Activated gamma-delta T cell treated with Interleukin-2 at 50 U/mL for 16 hours (primary cell): ENCODE results near the gene ECHS1.
"Not testable (repeated sequence)": the region's sequence is repeated elsewhere in the genome, so short reads cannot be mapped to it uniquely, and the experiment has no call there.

Experiments used
- DNase-seq: peaks from one replicate; pipeline ENCODE4 v3.0.0-alpha.2; 2020

The ECHS1 gene

DNA sequence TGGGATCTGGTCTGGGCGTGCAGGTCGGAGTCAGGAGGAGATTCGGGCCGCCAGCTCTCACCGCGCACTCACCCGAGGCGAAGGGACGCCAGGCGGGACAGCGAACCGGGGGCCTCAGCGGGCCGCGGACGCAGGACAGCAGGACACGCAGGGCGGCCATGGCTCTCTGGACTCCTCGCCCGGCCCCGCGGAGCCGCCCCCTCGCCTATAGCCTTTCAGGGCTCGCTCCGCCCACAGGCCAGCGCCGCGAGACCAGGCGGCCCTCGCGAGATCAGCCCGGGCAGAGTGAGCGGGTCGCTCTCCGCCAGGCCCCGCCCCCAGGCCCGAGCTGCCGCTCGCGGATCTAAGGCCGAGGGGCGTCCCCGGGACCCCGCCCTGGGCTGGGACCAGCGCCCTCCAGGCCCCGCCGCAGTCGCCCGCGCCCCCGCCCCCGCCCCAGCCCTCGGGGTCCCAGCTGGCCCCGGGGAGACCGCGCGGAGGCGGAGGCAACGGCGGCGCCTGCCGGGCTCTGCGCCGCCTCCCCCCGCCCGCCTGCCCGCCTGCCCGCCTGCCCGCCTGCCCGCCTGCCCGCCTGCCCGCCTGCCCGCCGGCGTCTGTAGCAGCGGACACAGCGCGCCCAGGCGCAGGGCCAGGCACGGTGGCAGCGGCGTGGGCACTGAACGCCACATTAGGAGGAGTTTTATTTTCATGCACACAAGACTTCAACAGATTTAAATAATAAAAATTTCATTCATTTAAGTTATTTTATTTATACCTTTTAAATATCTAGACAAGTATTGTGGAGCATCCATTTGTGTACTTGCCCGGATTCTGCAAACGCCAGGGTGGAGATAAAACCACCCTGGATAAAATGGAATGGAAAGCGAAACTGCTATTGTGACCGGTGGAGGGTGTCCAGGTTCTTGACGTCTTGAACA lies at the start of gene ECHS1:
Gene ECHS1 (minus strand): TSS at position 181 of the 917 bp plus-strand sequence. CDS start 21 bp downstream, at position 160.
- peak; percentile 92 for DNase-seq

- no peak for DNase-seq
Measured at GRCh38 chr10:133422223-133422806, 49.2 kb upstream of the ECHS1 start.

- DNase-seq: no peak
Measured at GRCh38 chr10:133421336-133422222, 48.4 kb upstream of the ECHS1 start.

- no peak for DNase-seq
Measured at GRCh38 chr10:133420579-133420978, 47.4 kb upstream of the ECHS1 start.

- no peak for DNase-seq
Measured at GRCh38 chr10:133420028-133420427, 46.9 kb upstream of the ECHS1 start.

DNA sequence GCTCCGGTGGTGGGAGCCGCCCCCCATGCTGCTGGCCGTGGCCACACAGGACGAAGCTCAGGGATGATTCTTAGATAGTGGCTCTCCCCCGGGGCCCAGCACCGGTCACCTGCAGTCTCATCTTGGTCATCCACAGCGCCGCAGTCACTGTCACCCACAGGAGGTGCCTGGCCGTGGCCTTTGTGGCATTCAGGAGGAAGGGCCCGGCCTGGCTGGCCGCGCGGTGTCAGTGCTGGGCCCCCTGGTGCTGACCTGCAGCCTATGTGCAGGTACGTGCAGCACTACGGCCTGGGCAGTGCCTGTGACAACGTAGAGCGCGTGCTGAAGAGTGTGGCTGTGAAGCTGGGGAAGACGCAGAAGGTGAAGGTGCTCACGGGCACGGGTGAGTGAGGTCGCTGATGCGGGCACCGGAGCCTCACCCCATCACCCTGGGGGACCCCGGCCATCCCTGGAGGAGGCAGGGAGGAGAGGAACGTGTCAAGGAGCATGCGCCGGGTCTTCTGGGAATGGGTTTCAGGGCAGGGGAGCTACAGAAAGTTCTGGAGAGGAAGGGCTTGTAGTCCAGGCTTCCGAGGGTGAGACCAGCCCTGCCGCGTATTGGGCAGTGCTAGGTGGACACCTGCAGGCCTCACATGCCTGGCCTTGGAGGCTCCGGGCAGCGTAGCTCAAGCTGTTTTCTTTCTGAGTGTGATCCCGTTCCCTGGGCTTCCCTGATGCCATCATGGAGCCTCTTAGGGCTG lies 46.2 kb upstream of the ECHS1 start:
- no peak for DNase-seq

GRCh38 chr10:133418289-133418993 lies 45.3 kb upstream of the ECHS1 start:
- no peak for DNase-seq

DNA sequence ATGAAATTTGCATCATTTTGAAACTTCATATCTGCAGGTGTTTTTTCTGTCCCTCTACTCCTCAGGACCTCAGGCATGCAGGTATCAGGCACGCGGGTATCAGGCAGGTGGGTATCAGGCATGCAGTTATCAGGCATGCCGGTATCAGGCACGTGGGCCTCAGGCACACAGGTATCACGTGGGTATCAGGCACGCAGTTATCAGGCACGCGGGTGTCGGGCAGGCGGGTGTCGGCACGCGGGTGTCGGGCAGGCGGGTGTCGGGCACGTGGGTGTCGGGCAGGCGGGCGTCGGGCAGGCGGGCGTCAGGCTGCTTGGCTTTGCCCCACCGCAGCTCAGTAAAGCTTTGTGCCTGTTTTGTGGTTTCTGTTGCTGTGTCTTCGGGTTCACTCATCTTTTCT lies 42.6 kb upstream of the ECHS1 start:
- DNase-seq: no peak

- DNase-seq: not testable (repeated sequence)
Measured at GRCh38 chr10:133414401-133414800, 41.2 kb upstream of the ECHS1 start.

GRCh38 chr10:133412381-133412711 lies 39.2 kb upstream of the ECHS1 start:
- no peak for DNase-seq

- no peak for DNase-seq
Measured at GRCh38 chr10:133411523-133412380, 38.6 kb upstream of the ECHS1 start.

DNA sequence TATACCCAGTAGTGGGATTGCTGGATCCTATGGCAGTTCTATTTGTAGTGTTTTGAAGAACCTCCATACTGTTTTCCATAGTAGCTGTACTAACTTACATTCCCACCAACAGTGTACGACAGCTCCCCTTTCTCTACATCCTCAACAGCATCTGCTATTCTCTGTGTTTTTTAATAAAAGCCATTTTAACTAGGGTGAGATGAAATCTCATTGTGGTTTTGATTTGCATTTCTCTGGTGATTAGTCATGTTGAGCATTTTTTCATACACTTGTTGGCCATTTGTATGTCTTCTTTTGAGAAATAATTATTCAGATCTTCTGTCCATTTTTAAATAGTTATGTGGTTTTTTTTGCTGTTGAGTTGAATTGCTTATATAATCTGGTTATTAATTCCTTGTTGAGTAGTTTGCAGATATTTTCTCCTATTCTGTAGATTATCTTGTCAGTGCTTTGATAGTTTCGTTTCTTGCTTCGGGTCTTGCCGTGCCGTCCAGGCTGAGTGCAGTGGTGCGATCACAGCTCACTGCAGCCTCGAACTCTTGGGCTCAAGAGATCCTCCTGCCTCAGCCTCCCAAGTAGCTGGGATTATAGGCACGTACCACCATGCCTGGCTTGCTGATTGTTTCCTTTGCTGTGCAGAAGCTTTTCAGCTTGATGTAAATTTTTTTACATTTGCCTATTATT lies 32.8 kb upstream of the ECHS1 start:
- no peak for DNase-seq

GRCh38 chr10:133405272-133405671 lies 32.1 kb upstream of the ECHS1 start:
- DNase-seq: no peak

DNA sequence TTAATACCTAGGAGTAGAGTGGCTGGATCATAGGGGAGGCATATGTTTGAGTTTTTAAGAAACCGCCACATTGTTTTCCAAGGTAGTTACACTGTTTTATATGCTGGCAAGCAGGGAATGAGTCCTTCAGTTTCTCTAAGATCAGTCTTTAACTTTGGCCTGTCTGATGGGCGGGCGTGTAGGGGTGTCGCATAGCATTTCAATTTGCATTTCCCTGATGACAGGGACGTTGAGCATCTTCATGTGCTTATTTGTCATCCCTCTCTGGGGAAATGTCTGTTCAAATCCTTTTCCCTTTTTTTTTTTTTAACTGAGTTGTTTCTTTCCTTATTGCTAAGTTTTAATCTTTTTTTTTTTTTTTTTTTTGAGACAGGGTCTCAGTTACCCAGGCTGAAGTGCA lies 30.6 kb upstream of the ECHS1 start:
- DNase-seq: no peak

DNA sequence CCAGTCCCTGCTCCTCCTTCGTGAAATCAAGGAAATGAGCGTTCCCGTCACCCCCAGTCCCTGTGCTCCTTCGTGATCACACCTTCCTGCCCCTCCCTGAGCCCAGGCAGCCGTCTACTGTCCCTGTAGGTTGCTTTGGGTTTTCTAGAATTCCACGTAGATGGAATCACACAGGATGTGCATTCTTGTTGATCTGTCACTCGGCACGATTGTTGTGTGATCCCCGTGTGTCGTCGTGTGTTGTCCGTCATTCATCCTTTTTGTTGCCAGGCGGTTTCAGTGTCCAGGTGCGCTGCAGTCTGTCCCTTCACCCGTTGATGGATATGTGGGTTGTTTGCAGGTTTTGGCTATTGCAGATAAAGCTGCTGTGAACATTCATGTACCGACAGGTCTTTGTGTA lies 30.2 kb upstream of the ECHS1 start:
- DNase-seq: no peak

DNA sequence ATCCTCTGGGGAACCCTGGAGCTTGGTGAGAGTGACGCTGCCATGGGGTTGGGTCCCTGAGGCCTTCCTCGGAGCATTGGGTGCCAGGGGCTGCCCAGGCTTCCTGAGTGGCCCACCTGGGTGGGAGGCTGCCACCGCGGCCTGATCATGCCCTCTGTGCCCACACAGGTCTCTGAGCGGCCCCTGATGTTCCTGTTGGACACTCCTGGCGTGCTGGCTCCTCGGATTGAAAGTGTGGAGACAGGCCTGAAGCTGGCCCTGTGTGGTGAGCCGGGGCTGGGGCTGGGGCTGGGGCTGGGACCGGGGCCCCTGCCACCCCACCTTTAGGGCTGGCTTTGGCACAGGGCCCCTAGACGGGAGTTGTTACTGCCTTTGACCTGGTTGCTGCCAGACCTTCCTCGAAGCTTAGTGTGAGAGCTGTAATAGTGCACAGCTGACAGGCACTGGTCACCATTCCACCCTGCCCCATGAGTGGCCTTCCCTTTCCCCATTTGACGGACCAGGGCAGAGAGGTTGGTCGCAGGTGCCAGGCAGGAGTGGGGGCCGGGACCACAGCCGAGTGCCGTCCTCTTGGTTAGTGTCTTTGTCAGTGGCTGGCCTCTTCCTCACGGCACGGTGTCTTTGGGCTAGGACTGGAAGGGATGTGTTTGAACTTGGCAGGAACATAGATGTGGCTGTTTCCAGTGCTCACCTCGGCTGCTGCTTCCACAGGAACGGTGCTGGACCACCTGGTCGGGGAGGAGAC lies 29.0 kb upstream of the ECHS1 start:
- no peak for DNase-seq

GRCh38 chr10:133401500-133401899 lies 28.3 kb upstream of the ECHS1 start:
- no peak for DNase-seq

GRCh38 chr10:133400624-133401424 lies 27.7 kb upstream of the ECHS1 start:
- DNase-seq: no peak

GRCh38 chr10:133399123-133399601 lies 26.0 kb upstream of the ECHS1 start:
- no peak for DNase-seq
